Amygdala (tissue), 56 donors: ENCODE data around the gene CKLF.

Experiments used
- DNase-seq, 56 donors: peaks; one replicate each; lab custom pipeline; 2025; lab: John Stamatoyannopoulos, UW

The CKLF gene

DNA sequence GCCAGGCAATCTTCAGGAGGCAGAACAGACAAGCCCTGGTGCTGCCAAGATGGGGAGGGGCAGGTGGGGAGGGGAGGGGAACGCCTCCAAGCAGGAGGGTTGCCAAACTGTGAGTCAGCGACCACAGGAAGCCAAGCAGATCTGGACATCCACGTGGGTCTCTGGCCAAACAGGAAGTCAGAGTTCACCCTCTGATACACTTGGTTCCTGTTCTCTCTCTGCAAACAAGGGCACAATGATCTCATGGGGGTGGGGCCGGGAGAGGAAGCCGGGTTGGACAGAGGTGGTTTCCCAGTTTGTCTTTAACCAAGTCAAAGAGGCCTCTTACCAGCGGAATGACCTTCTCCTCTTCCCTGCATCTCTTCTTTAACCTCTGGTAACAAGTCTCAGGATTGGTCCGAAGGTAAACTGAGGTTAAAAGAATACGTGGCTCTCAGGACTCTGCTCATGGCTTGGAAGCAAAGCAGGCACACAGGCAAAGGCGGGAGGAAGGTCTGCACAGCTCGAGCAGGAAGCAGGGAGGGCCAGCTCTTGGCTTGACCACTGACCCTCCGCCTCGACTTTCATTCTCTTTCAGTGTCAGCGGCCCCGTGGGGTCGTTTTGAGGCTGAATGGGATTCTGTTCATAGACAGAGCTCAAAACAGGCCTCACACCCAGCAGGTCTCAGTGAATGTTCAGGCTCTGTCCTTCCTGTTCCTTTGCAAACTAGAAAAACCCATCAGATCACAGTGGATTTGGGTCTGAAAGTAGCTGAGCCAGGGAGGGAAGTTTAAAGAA lies 35.4 kb upstream of the CKLF start:
- DNase-seq, result peak; percentile 47 to 97 (median 88)

DNA sequence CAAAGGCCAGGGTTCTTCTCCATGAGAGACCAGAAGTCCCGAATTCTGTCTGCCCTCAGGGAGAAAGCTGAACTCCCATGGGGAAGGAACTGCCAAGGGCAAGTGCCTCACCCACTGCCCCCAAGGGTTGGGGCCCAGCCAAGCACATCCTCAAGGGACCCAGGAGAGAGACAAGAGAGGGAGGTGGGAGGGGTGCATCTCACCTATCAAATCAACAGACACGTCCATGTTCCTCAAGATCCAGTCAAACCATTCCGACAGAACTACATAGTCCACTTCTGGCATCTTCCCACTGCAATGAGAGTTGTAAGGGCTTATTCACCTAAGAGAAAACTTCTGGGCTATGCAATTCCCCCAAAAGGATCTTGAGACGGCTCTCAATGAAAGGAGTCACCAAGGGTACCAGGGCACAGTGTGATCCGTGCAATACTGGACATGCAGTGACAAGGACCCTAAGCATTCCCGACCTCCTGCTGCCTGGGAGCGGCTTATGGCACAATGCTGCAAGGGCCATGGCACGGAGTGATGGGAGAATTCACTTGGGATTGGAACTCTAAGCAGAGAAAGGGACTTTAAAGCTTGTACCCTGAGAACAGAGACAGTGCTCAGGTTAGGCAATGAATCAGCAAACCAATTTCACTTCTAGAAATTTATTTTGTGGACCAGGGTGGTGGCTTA lies 34.7 kb upstream of the CKLF start:
- DNase-seq, result peak in 1 of 56 donors; percentile 34

DNA sequence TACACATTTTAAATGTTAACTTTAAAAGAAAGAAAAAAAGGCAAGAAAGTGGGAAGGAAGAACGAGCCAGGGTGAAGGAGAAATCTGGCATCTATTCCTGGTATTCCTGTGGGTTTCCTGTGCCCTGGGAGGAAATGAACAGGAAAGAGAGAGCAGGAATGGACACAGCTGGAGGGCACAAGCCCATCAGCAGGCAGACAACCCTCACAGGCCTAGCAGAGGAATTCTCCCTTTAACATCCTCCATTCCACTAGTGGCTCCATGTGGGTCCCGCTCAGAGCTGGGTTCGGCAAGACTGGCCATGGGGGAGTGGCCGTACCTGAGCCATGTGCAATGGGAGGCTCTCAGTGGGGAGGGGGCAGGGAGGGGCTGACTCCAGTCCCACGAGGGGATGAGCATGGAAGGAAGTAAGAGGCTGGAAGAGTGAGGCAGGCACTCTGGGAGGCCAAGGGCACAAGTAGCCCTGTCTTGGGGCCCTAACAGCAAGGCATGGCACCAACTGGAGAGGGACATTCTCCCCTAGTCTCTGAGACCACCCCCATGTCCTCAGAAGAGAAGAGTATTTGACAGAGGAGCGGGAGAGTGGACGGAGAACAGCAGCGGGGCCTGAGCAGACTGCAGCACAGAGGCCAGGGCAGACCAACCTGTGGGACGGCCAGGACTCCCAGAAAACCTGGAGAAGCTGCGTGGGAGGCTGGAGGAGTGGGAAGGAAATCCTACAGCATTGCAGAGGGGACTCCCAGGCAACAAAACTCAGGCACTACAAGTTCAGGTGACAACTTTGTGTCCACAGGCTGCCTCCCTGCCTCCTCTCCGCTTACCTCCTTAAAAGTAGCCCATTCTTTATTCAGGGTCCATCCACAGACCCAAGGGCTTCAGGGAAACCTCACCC lies 32.6 kb upstream of the CKLF start:
- DNase-seq, result no peak

DNA sequence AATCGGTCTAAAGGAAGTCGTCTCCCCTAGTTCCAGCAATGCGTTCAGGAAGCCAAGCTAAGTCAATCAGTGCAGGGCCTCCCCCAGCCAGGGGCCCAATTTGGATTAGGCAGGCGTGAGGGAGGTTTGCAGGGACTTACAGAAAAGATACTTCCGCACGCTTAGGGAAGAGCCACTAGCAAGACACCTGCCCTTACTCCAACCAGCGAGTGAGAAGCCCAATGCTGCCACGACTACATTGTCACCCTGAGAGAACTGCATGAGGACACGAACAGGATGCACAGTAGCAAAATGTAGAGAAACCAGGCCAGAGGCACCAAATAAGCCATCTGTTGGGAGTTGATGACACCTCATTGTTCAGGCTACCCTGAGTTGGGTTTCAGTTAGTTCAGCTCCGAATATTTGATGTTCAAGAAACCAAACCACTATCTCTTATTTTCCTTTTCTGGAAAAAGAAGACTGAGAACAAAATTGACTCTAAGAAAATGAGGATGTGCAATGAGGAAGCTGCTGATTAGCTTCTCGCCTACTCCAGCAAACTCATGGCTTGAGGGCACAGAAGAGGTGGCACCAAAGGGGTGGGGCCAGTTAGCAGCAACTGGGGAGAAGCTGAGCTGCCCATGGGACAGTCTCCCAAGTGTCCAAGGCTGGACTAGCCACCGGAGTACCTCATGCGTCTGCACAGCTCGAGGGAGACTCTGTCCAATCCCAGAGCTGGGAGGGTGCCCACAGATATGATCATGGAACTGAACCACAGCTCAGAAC lies 31.8 kb upstream of the CKLF start:
- peak in 7 of 56 donors; percentile 15 to 54 (median 35) for DNase-seq

DNA sequence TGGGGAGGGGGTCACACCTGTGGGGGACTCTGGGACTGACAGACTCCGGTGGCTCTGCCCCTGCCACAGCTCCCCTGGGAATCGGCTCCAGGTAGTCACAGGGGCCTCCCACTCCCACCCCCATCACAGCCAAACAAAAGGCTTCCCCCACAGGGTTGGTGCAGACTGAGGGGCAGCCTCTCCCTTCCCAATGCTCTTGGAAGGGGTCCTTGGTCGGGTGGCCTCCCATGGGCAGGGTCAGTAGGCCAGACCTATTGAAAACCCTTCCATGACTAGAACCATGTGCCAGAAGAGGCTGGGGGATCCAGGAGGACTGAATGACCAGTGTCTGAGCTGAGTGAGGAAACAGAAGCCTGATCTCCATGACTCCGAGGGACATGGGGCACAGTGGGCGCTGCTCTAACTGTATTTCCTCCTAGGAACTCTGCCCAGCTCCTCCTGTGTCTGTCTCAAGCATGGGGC lies 31.1 kb upstream of the CKLF start:
- no peak for DNase-seq

DNA sequence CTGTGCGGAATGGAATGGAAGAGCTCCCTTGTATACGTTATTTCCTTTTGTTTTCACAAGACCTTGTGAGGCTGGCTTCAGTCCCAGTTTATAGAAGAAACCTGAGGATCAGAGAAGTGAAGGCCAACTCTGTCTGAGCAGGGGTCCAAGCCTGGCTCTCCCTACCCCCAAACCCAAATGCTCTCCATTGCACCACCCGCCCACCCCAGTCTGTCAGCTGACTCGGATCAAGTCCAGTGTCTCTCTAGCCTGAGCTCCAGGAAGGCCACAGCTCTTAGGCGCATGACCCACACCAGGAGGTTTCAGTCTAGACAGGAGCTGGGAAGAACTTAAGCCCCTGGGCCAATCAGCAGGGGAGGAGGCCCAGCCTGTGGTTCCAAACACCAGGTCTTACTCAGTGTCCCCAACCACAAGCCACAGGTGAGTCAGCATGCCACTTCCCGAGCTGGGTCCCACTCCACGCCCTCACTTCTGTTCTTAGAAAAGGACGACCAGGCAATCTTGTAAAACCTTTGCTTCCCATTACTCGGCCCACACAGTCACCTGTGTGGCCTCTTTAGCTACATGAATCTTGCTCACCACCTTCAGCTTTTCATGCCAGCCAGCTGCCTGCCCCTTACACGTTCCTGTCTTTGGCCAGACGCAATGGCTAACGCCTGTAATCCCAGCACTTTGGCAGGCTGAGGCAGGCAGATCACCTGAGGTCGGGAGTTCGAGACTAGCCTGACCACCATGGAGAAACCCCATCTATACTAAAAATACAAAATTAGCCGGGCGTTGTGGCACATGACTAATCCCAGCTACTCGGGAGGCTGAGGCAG lies 30.2 kb upstream of the CKLF start:
- peak in 2 of 56 donors; percentile 12 to 13 for DNase-seq

DNA sequence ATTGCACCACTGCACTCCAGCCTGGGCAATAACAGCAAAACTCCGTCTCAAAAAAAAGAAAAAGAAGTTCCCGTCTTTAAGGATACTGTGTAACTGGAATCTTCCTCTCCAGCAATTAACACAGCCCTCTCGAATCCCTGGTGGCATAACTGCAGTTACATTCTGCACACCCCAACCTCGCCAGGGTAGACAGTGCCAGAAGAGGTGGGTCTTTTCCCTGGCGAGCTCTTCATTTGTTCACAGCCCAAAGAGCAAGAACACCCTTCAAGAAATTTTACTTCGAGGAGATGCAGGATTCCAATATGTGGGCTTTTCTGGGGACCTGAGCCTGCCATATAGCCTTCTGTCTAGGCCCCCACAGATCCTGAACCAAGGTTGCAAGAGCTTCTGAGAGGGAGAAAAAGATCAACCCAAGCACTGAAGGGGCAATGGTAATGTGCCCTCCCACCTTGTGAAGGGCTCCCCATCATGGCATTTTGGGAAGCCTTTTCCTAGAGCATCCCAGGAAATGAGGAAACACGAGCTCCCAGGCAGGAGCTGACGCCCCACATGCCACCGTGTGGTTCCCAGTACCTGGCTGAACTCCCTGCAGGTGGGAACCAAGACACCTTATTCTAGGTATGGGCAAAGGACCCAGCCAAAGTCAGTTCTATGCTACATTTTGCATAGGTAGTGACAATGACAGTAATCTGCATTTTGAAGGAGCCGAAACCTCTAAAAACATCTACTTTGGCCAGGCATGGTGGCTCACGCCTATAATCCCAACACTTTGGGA lies 29.4 kb upstream of the CKLF start:
- DNase-seq, result no peak

DNA sequence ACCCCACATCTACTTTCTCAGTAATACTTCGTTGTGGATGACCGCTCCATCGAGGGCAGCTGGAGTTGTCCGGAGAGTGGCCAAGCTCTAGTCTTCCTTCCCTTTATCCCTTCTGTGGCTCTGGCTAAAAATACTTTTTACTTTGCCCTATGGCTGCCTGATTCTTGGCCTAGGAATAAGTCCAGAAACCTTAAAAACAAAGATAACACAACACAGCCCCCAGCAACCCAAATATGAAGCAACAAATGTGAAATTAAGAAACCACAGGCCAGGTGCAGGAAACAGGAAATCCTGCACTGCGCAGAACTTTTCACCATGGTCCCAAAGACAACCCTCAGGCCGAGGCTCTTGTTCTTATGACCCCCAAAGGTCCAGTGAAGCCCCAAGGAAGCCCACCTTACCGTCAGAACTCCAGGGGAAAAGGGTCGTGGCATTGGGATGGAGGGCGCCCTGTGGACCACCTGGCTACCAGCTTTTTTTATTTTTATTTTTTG lies 28.5 kb upstream of the CKLF start:
- DNase-seq, result no peak

DNA sequence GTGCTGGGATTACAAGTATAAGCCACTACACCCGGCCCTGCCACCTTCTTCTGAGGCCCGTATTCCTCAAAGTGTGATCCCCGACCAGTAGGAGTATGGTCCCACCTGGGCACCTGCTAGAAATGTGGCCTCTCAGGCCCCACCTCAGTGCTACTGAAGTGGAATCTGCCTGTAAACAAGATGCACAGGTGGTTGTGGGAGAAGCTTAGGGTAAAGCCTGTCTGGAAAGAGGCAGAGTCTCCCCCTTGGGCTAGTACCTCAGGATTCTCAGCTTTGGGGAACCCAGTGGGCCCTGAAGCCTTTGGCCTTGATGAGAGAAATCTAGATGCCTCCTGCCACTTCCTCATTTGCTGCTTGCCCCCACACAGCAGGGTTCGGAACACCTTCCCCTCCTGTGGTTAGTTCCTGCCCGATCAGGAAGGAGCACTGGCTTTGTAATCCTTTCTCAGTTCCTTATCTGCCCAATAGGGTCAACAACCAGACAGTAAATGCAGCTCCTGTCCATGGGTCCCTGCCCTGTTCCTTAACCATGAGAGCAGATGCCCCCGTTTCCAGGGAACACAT lies 27.7 kb upstream of the CKLF start:
- peak in 11 of 56 donors; percentile 15 to 59 (median 30) for DNase-seq

DNA sequence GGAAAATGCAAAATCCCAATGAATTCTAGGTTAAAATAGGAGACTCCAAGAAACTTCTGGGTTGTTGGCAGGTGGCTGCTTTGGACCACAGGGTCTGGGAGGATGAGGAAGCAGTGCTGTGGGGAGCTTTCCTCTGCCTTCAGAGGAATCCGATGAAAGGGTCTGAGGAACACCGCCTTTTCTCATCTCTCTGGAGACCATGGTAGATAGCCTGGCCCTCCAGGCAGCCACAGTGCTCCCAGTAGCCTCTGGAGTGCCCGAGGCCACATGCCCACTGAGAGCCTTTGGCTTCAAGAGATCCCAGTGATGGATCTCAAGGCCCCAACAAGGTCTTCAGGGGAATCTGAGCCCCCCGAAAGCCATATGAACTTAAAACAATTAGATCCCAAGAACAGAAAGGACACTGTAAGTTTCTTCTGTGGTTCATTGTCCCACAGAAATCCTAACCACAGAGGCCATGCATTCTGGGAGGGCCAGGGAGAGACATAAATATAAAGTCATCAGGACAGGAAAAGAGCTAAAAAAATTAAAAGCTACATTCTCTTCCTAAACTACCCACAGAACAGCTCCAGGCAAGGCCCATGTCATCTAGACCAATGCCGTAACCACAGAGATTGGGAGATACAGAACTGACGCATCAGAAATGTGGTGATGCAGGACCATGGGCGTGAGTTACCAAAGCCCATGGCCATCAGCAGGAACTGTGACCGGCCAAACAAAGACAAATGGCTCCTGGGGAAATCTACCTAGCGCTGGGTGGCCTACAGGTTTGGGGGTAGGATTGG lies 26.8 kb upstream of the CKLF start:
- no peak for DNase-seq

DNA sequence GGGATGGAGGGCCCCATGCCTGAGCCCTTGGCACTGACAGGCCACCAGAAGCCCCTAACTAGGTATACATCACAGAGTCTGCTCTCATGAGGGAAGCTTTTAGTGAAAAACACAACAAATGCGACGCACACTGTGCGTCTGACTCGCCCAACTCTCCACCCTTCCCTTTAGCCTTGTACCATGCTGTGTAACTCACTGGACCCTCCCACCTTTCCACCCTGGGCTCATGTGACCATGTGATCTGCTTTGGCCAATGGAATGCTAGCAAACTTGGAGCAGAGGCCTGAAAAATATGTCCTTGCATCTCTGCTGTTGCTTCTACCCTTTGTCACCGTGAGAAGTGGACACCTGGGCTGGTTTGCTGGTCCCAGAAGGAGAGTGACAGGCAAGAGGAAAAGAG lies 24.1 kb upstream of the CKLF start:
- no peak for DNase-seq

DNA sequence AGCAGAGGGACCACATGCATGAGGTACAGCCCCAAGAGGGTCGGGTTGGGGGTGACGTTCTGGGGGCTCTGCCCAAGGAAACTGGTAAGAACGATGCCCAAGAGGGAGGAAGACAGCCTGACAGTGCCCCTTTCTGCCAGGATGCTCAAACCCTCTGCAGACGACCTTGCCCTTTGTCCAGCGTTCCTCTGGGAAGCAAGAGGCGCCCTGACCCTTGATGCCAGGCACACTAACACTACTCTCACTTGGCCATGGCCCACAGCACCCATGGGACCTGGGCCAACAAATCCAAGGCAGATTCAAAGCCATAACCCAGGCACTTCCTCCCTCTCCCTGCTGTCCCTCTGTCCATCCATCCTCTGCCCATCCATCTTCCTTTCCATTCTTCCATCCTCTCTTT lies 22.9 kb upstream of the CKLF start:
- DNase-seq, result no peak

DNA sequence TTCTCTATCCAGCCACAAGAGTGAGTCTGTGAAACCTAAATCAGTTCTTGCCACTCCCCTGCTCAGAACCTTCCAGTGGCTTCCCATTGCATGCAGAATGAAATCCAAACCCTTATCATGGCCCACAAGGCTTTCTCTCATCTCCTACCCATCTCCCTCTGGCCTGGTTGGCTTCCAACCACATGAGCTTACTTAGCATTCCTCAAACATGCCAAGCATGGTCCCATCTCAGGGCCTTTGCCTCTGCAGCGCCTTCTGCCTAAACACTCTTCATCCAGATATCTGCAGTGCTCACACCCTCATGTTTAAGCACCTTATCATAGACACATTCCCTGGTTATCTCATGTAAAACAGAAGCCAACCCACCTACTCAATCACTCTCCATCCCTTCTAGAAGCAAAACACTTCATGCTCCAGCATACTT lies 18.0 kb upstream of the CKLF start:
- no peak for DNase-seq

DNA sequence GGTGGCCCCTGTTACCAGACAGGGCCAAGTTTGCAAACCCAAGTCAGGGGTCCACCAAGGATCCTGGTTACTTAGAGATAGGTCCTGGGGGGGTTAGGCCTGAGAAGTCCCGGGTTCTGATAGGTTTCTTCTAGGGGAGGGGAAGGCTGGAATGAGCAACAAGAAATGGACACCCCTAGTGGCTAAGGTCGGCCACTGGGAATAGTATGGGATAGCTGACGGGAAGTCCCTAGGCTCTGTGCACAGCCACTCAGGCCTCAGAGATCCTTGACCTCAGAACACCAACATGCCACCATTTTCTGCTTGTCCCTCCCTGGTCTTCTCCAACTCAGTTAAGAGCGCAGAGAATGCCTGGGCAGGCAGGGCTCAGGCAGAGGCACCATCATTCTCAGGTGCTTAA lies 15.9 kb upstream of the CKLF start:
- no peak for DNase-seq

DNA sequence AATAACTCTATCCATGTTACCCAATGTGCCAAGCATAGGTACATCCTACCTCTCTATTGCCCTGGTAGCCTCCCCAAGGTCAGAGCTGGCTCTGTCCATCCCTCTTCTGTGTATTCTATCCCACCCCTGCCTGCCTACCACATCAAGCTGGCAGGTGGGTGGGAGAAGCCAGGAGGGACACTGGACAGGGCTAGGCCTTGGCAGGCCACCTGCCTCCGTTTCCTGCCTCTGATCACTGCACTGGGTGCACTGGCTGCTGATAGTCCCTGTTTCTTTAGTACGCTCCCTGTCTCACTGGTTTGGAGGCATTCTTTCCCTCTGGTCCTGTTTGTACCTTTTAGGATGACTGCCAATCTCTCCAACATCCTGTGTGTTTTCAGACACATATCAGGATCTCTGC lies 15.1 kb upstream of the CKLF start:
- no peak for DNase-seq

DNA sequence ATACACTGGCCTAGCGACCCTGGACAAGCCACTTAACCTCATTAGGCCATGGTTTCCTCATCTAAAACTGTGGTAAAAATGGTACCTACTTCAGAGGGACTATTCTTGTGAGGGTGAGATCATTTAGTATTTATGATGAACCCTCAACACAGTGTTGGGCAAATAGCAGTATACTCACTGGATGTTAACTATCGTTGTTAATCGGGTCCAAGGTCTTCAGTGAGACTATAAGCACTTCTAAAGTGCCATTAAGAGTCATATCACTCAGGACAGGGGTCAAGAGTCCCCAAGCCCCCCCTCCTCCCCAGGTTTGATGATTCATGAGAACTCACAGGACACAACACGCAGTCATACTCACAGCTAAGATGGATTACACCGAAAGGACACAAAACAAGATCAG lies 13.5 kb upstream of the CKLF start:
- no peak for DNase-seq
